ENCODE data around the gene TMEM144. TPM values are rescaled to one million over a fixed set of nuclear protein-coding genes. Genes with fewer than 3 reads are reported as not detected.

The TMEM144 gene
- total RNA-seq, 4 donors from 2014 or later: 7.4 to 67.1 (median 45.2) TPM

DNA sequence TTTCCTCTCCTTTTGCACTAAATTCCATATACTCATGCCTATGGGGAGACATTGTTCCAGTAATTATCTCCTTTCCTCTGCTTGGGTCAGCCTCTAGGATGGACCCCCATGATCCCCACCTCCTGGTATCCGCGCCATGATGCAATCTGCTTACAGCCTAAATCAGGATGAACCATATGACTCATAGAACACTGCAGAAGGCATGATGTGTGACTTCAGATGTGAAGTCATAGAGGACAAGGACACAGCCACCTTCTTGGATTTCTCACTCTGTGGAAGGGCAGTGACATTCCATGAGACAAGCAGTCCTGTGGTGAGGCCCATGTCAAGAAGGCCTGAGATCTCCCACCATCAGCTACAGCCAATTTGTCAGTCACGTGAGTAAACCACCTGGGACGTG lies 9.0 kb upstream of the TMEM144 start:
- no peak for TF ChIP-seq POLR2A (IDR thresholded peaks at IDR 0.05)
- TF ChIP-seq, protein P1, sequence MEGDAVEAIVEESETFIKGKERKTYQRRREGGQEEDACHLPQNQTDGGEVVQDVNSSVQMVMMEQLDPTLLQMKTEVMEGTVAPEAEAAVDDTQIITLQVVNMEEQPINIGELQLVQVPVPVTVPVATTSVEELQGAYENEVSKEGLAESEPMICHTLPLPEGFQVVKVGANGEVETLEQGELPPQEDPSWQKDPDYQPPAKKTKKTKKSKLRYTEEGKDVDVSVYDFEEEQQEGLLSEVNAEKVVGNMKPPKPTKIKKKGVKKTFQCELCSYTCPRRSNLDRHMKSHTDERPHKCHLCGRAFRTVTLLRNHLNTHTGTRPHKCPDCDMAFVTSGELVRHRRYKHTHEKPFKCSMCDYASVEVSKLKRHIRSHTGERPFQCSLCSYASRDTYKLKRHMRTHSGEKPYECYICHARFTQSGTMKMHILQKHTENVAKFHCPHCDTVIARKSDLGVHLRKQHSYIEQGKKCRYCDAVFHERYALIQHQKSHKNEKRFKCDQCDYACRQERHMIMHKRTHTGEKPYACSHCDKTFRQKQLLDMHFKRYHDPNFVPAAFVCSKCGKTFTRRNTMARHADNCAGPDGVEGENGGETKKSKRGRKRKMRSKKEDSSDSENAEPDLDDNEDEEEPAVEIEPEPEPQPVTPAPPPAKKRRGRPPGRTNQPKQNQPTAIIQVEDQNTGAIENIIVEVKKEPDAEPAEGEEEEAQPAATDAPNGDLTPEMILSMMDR (IDR thresholded peaks at IDR 0.05): no peak
- Histone ChIP-seq H3K4me3 (no peak overlapping the region), H3K4me1 (no peaks in the 10 kb centered on the region), H3K27ac (no peak overlapping the region), H3K27me3 (no peaks in the 10 kb centered on the region), H3K36me3 (no peaks in the 10 kb centered on the region), H3K9me3 (no peaks in the 10 kb centered on the region)
- no peak for DNase-seq

DNA sequence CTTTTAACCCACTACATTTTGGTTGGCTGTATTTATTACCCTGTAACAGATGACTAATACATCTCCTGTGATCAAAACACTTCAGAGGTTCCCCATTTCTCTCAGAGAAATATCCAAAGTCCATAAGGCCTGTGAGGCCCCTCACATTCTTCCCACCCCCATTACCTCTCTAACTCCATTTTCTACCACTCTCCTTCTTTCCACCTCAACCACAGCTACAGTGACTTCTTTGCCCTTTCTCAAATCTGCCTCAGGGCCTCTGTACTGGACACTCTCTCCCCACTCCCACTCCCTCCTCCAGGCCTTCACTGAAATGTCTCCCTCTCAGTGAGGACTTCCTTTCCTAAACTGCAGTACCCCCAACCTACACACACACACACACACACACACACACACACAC lies 8.4 kb upstream of the TMEM144 start:
- Histone ChIP-seq H3K4me3 (no peak overlapping the region), H3K4me1 (no peaks in the 10 kb centered on the region), H3K9me3 (no peaks in the 10 kb centered on the region), H3K27ac (no peak overlapping the region), H3K36me3 (no peaks in the 10 kb centered on the region), H3K27me3 (no peaks in the 10 kb centered on the region)
- TF ChIP-seq, protein P1 (IDR thresholded peaks at IDR 0.05): no peak
- TF ChIP-seq POLR2A (IDR thresholded peaks at IDR 0.05): no peak
- no peak for DNase-seq

DNA sequence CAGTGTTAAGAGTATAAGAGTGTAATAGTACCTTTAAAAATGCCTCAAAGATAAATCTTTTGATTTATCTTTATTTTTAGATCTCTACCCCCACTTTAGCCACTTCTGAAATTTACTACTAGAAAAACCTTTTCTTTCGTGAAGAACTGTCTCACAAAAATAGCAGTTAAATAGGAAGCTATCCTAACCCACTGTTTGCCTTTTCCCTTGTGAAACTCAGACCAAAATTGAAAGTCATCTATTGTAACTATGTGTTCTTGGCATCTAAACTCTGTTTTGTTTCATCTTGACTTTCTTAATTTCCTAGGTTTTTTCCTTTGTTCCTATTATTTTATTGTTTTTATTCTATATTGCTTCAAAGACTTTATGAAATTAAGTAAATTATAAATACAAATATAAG lies 7.8 kb upstream of the TMEM144 start:
- H3K9me3 ChIP-seq: no peaks in the 10 kb centered on the region
- DNase-seq: no peak
- no peaks in the 10 kb centered on the region for H3K4me1 ChIP-seq
- H3K27ac ChIP-seq: no peak overlapping the region
- TF ChIP-seq, protein P1 (IDR thresholded peaks at IDR 0.05): no peak
- TF ChIP-seq POLR2A (IDR thresholded peaks at IDR 0.05): no peak
- H3K36me3 ChIP-seq: no peaks in the 10 kb centered on the region
- H3K4me3 ChIP-seq: no peak overlapping the region
- H3K27me3 ChIP-seq: no peaks in the 10 kb centered on the region

DNA sequence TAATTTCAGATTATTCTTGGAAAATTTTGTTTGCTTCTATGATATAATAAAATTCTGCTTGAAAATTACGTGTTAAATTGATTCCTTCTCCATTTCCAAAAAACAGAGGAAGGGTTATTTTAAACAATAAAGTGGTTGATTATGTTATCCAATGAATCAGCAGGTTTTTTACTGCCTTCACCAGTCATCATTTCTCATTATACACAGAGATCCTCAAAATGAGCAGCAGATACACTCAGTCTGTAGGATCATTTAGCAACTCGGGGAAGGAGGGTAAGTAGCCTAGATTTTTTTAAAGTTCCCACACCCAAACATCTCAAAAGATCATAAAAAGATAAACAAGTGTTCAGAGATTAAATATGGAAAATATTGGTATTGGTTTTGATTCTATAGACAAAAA lies 6.8 kb upstream of the TMEM144 start:
- Histone ChIP-seq H3K27ac (no peak overlapping the region), H3K4me3 (no peak overlapping the region), H3K36me3 (no peaks in the 10 kb centered on the region), H3K4me1 (no peaks in the 10 kb centered on the region), H3K27me3 (no peaks in the 10 kb centered on the region), H3K9me3 (no peaks in the 10 kb centered on the region)
- no peak for DNase-seq
- TF ChIP-seq, protein P1 (IDR thresholded peaks at IDR 0.05): no peak

DNA sequence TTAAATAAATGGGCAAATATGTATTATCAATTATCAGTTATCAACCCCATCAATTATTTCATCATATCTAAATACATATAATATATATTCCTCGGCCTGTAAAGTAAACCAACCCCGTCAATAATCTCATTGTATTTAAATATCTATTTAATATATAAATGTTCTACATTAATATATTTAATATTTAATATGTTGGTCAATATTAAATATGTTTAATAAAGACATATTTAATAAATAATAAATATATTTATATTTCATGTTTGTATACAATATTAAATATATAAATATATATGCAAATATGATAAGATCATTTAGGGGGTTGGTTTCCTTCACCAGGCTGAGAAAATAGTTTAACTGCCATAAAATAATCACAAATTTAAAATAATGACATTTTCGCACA lies 6.4 kb upstream of the TMEM144 start:
- no peak for TF ChIP-seq POLR2A (IDR thresholded peaks at IDR 0.05)
- TF ChIP-seq, protein P1 (IDR thresholded peaks at IDR 0.05): no peak
- Histone ChIP-seq H3K4me3 (no peak overlapping the region), H3K36me3 (no peaks in the 10 kb centered on the region), H3K27me3 (no peaks in the 10 kb centered on the region), H3K27ac (no peak overlapping the region), H3K4me1 (no peaks in the 10 kb centered on the region), H3K9me3 (no peaks in the 10 kb centered on the region)
- DNase-seq: no peak

DNA sequence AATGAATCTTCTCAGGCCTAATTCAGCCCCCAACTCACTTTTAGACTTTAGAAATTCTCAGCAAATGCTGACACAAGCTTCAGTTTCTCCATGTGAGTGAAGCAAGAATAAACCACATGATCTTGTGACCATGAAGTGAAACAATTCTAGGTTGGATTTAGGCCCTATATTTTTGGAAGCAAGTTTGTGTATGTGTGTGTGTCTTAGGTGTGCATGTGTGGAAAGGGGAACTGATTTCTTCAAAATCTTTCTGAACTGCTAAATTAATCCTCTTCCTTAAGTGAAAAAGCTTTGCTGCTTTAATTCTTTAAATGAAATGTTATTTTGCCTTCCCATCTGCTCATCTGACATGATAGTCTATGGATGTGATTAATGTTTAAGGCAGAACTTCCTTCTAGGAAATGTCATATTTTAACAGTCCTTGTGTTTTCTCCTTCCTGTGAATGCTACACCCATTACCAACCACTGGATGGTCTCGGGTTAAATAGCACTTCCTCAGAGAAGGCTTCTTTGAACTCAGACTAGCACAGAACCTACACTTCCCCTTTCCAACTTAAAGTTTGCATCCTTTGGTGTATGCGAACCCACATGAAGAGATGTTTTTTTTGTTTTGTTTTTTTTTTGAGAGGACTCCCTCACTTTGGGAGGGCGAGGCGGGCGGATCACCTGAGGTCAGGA lies 1.2 kb upstream of the TMEM144 start:
- no peaks in the 10 kb centered on the region for H3K36me3 ChIP-seq
- no peak overlapping the region for H3K4me3 ChIP-seq
- H3K4me1 ChIP-seq: peaks cover 0 to 7% (median 0%) of the 10 kb centered on the region in 4 donors
- no peaks in the 10 kb centered on the region for H3K9me3 ChIP-seq
- no peak for TF ChIP-seq POLR2A (IDR thresholded peaks at IDR 0.05)
- TF ChIP-seq, protein P1 (IDR thresholded peaks at IDR 0.05): no peak
- no peak for DNase-seq
- H3K27me3 ChIP-seq: no peaks in the 10 kb centered on the region
- peak overlapping the region in 2 of 4 donors; percentile 88 to 89 for H3K27ac ChIP-seq
